Mesenchymal stem cell (in vitro differentiated cells and primary cell): ENCODE data around the gene PLXNC1.

Source experiments
- DNase-seq: peaks from one replicate; pipeline ENCODE4 v3.0.0-alpha.2; 2013
- H2AFZ ChIP-seq: one replicate; pipeline ENCODE4 v1.6.1; 2013; ENCODE audit warnings: low read depth, mild to moderate bottlenecking, control low read depth, inconsistent platforms, low read length, moderate library complexity
- H2AK5ac ChIP-seq: 2 replicates; pipeline ENCODE4 v1.6.1; 2013; ENCODE audit warnings: low read length, moderate library complexity, mild to moderate bottlenecking, inconsistent platforms; ENCODE audit not compliant: severe bottlenecking
- H2BK120ac ChIP-seq: one replicate; pipeline ENCODE4 v1.6.1; 2013; ENCODE audit warnings: low read depth, mild to moderate bottlenecking, inconsistent platforms, low read length, moderate library complexity
- H2BK12ac ChIP-seq, 2 experiments: one replicate each; pipeline ENCODE4 v1.6.1; 2013; ENCODE audit warnings: inconsistent platforms in 2 of 2, low read length in 2 of 2, mild to moderate bottlenecking in 2 of 2, moderate library complexity in 2 of 2, control low read depth in 1 of 2
- H2BK15ac ChIP-seq: one replicate; pipeline ENCODE4 v1.6.1; 2013; ENCODE audit warnings: mild to moderate bottlenecking, low read depth, inconsistent platforms; ENCODE audit not compliant: poor library complexity, severe bottlenecking
- H2BK5ac ChIP-seq: 2 replicates; pipeline ENCODE4 v1.6.1; 2013; ENCODE audit warnings: low read depth, mild to moderate bottlenecking, low read length, control low read depth, inconsistent platforms; ENCODE audit not compliant: poor library complexity, severe bottlenecking
- H3K14ac ChIP-seq, 2 experiments: one replicate each; pipeline ENCODE4 v1.6.1; 2013; ENCODE audit warnings: inconsistent platforms in 2 of 2, low read length in 2 of 2, control low read depth in 1 of 2, mild to moderate bottlenecking in 1 of 2, moderate library complexity in 1 of 2
- H3K18ac ChIP-seq, 2 experiments: one replicate each; pipeline ENCODE4 v1.6.1; 2013; ENCODE audit warnings: inconsistent platforms in 2 of 2, low read length in 2 of 2, control low read depth in 1 of 2, low read depth in 1 of 2, mild to moderate bottlenecking in 1 of 2
- H3K23ac ChIP-seq, 2 experiments: one replicate each; pipeline ENCODE4 v1.6.1; 2013; ENCODE audit warnings: inconsistent platforms in 2 of 2, low read length in 2 of 2, mild to moderate bottlenecking in 2 of 2, moderate library complexity in 2 of 2, control low read depth in 1 of 2
- H3K27ac ChIP-seq: 2 replicates; pipeline ENCODE4 v1.5.1; 2013; ENCODE audit warnings: mild to moderate bottlenecking, moderate library complexity, low read length, control low read depth, inconsistent platforms; ENCODE audit not compliant: poor library complexity, severe bottlenecking
- H3K27me3 ChIP-seq, 2 experiments: 2 replicates each; pipeline versions ENCODE4 v1.6.1 to v1.7.0; 2013; ENCODE audit warnings: low read length in 2 of 2, mild to moderate bottlenecking in 2 of 2, moderate library complexity in 2 of 2, control low read depth in 1 of 2, inconsistent platforms in 1 of 2; ENCODE audit not compliant: control insufficient read depth in 1 of 2, insufficient read depth in 1 of 2
- H3K36me3 ChIP-seq, 2 experiments: 2 replicates each; pipeline versions ENCODE4 v1.6.1 to v1.7.0; 2013; ENCODE audit warnings: low read length in 2 of 2, control low read depth in 1 of 2, inconsistent platforms in 1 of 2, low read depth in 1 of 2, mild to moderate bottlenecking in 1 of 2; ENCODE audit not compliant: insufficient read depth in 2 of 2, control insufficient read depth in 1 of 2
- H3K4ac ChIP-seq, 2 experiments: one replicate each; pipeline ENCODE4 v1.6.1; 2013; ENCODE audit warnings: inconsistent platforms in 2 of 2, low read length in 2 of 2, mild to moderate bottlenecking in 2 of 2, moderate library complexity in 2 of 2, control low read depth in 1 of 2, low read depth in 1 of 2
- H3K4me1 ChIP-seq: 2 replicates; pipeline ENCODE4 v1.6.1; 2013; ENCODE audit warnings: low read depth, low read length, control low read depth; ENCODE audit not compliant: control insufficient read depth, insufficient read depth
- H3K4me2 ChIP-seq: 2 replicates; pipeline ENCODE4 v1.6.1; 2013; ENCODE audit warnings: low read length, mild to moderate bottlenecking, inconsistent platforms; ENCODE audit not compliant: poor library complexity, severe bottlenecking
- H3K4me3 ChIP-seq, 2 experiments: 2 replicates each; pipeline versions ENCODE4 v1.5.1 to v1.7.0; 2013; ENCODE audit warnings: low read length in 2 of 2, mild to moderate bottlenecking in 2 of 2, control low read depth in 1 of 2, low read depth in 1 of 2; ENCODE audit not compliant: insufficient read depth in 1 of 2
- H3K79me1 ChIP-seq: replicated peaks from 2 replicates; pipeline ENCODE4 v1.6.1; 2013; ENCODE audit warnings: mild to moderate bottlenecking, control low read depth, low read length, inconsistent platforms; ENCODE audit not compliant: poor library complexity, severe bottlenecking
- H3K9ac ChIP-seq: 2 replicates; pipeline ENCODE4 v1.7.0; 2013; ENCODE audit warnings: mild to moderate bottlenecking, low read length, moderate library complexity
- H3K9me3 ChIP-seq: 2 replicates; pipeline ENCODE4 v1.7.0; 2013; ENCODE audit warnings: mild to moderate bottlenecking, low read length; ENCODE audit not compliant: control insufficient read depth
- H4K8ac ChIP-seq: one replicate; pipeline ENCODE4 v1.6.1; 2013; ENCODE audit warnings: inconsistent platforms, mild to moderate bottlenecking, low read length, moderate library complexity
- H4K91ac ChIP-seq: one replicate; pipeline ENCODE4 v1.6.1; 2013; ENCODE audit warnings: mild to moderate bottlenecking, low read length, inconsistent platforms
- WGBS: methylation state at CpG from one replicate; pipeline ENCODE4 v1.1.7; 2013; ENCODE audit warnings: mixed read lengths; 5-methylcytosine and 5-hydroxymethylcytosine counted together

PLXNC1 gene

GRCh38 chr12:94272280-94272679 is 123.9 kb downstream of the PLXNC1 start:
- Histone ChIP-seq H2BK5ac (no peak overlapping the region), H3K4me1 (no peaks in the 10 kb centered on the region), H3K14ac (no peak overlapping the region), H2BK15ac (no peak overlapping the region), H2AFZ (no peak overlapping the region), H3K23ac (no peak overlapping the region), H3K27me3 (peaks cover 10 to 12% of the 10 kb centered on the region in 2 experiments), H4K91ac (peak overlapping the region; percentile 82), H3K4me2 (no peak overlapping the region), H3K18ac (no peak overlapping the region), H3K36me3 (no peaks in the 10 kb centered on the region), H3K9me3 (no peaks in the 10 kb centered on the region), H3K4ac (no peak overlapping the region), H2AK5ac (no peak overlapping the region), H2BK120ac (peak overlapping the region; percentile 42), H3K79me1 (no peaks in the 10 kb centered on the region), H2BK12ac (peak overlapping the region in 1 of 2 experiments; percentile 12), H3K4me3 (no peak overlapping the region), H3K27ac (no peak overlapping the region), H4K8ac (no peak overlapping the region), H3K9ac (no peak overlapping the region)
- WGBS, result 85% methylated on average over 5 of the region's 5 CpGs
- no peak for DNase-seq

- no peak overlapping the region for H2BK5ac ChIP-seq
- no peaks in the 10 kb centered on the region for H3K79me1 ChIP-seq
- no peak overlapping the region for H3K27ac ChIP-seq
- no peak overlapping the region for H3K4me2 ChIP-seq
- H4K8ac ChIP-seq, result no peak overlapping the region
- H2AK5ac ChIP-seq, result no peak overlapping the region
- H4K91ac ChIP-seq, result no peak overlapping the region
- no peak overlapping the region for H3K9ac ChIP-seq
- H3K4me3 ChIP-seq, result no peak overlapping the region
- no peak overlapping the region for H3K14ac ChIP-seq
- peaks cover under 1 to 12% of the 10 kb centered on the region in 2 experiments for H3K27me3 ChIP-seq
- no peak overlapping the region for H3K18ac ChIP-seq
- H3K36me3 ChIP-seq, result no peaks in the 10 kb centered on the region
- H3K23ac ChIP-seq, result no peak overlapping the region
- H3K4ac ChIP-seq, result no peak overlapping the region
- H2BK120ac ChIP-seq, result no peak overlapping the region
- DNase-seq, result no peak
- no peaks in the 10 kb centered on the region for H3K4me1 ChIP-seq
- H3K9me3 ChIP-seq, result no peaks in the 10 kb centered on the region
- H2BK15ac ChIP-seq, result no peak overlapping the region
- 96% methylated on average over 3 of the region's 3 CpGs for WGBS
- no peak overlapping the region for H2BK12ac ChIP-seq
- H2AFZ ChIP-seq, result no peak overlapping the region
Measured at GRCh38 chr12:94273272-94273671, 124.9 kb downstream of the PLXNC1 start.

DNA sequence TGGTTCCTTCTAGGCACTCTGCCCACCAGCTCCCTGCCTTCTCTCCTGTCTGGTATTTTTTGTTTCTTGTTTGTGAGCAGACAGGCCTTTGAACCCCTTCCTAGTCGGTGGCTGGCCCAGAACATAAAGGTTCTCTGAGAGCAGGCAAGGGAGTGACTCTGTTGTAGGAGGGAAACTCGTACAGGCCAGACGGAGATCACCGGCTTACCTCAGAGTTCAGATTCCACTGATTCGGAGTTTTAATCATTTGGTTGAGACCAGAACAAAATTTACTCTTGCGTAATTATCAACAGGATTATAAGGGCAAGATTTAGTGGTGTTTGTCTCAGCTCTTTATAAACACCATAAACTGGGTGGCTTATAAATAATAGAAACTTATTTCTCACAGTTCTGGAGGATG is 128.3 kb downstream of the PLXNC1 start:
- WGBS, result 90% methylated on average over 5 of the region's 6 CpGs
- peaks cover 2 to 8% of the 10 kb centered on the region in 2 experiments for H3K27me3 ChIP-seq
- H2BK5ac ChIP-seq, result no peak overlapping the region
- no peak overlapping the region for H4K91ac ChIP-seq
- no peak overlapping the region for H2BK12ac ChIP-seq
- H3K9me3 ChIP-seq, result no peaks in the 10 kb centered on the region
- no peak overlapping the region for H2AFZ ChIP-seq
- H3K27ac ChIP-seq, result no peak overlapping the region
- no peak overlapping the region for H3K14ac ChIP-seq
- H3K4me2 ChIP-seq, result no peak overlapping the region
- H2AK5ac ChIP-seq, result no peak overlapping the region
- no peak overlapping the region for H3K4ac ChIP-seq
- no peaks in the 10 kb centered on the region for H3K79me1 ChIP-seq
- no peak overlapping the region for H2BK15ac ChIP-seq
- H3K23ac ChIP-seq, result no peak overlapping the region
- H3K36me3 ChIP-seq, result peaks cover 0 to 9% of the 10 kb centered on the region in 2 experiments
- no peaks in the 10 kb centered on the region for H3K4me1 ChIP-seq
- H4K8ac ChIP-seq, result no peak overlapping the region
- H2BK120ac ChIP-seq, result no peak overlapping the region
- DNase-seq, result no peak
- no peak overlapping the region for H3K4me3 ChIP-seq
- no peak overlapping the region for H3K18ac ChIP-seq
- no peak overlapping the region for H3K9ac ChIP-seq

DNA sequence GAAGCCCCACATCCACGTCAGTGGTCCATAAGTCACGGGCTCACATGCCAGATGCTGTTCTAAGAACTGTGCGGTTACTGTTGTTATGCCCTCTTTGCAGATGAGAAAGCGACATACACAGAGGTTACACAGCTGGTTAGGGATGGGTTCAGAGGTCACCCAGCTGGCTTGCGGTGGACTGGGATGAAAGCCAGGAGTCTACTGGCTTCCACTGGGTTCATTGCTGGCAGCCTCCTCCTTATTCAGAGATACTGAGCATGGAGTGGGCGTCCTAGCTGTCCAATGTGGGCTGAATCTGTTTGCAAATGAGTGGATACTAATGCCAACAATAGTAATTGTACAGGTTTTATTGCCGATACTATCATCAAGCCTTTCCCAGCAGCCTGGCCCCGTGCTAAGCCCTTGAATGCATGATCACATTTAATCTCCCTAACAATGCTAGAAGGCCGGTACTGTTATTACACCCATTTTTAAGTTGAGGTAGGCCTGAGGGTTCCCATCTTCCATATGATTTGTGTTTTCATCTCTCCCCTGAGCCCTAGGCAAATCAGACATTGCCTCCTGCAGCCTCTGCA is 129.1 kb downstream of the PLXNC1 start:
- Histone ChIP-seq H4K91ac (no peak overlapping the region), H2AK5ac (no peak overlapping the region), H3K23ac (no peak overlapping the region), H2BK5ac (no peak overlapping the region), H3K4me3 (no peak overlapping the region), H3K27ac (no peak overlapping the region), H2AFZ (no peak overlapping the region), H3K14ac (no peak overlapping the region), H3K79me1 (no peaks in the 10 kb centered on the region), H3K4ac (no peak overlapping the region), H3K36me3 (peaks cover 0 to 15% of the 10 kb centered on the region in 2 experiments), H2BK120ac (no peak overlapping the region), H3K18ac (no peak overlapping the region), H2BK15ac (no peak overlapping the region), H3K9me3 (no peaks in the 10 kb centered on the region), H3K4me2 (no peak overlapping the region), H3K4me1 (no peaks in the 10 kb centered on the region), H4K8ac (no peak overlapping the region), H3K27me3 (peaks cover 6 to 9% of the 10 kb centered on the region in 2 experiments), H3K9ac (no peak overlapping the region), H2BK12ac (no peak overlapping the region)
- peak; percentile 18 for DNase-seq
- WGBS, result 83% methylated on average over 9 of the region's 9 CpGs
